ENCODE results near the gene SEPTIN5. TPM values are rescaled to one million over a fixed set of nuclear protein-coding genes. Genes with fewer than 3 reads are reported as not detected.

Gene SEPTIN5
- total RNA-seq, 2 donors from 2014 or later: 2.8 to 54.7 TPM

GRCh38 chr22:19703869-19704268 is 10.4 kb upstream of the SEPTIN5 start:
- H3K4me3 Mint-ChIP-seq: no peak overlapping the region
- peaks cover 17% of the 10 kb centered on the region for H3K27me3 Mint-ChIP-seq
- no peaks in the 10 kb centered on the region for H3K36me3 Mint-ChIP-seq (ENCODE audit: low read depth)

GRCh38 chr22:19704355-19705015 is 9.8 kb upstream of the SEPTIN5 start:
- Mint-ChIP-seq H3K36me3 (ENCODE audit: low read depth) (no peaks in the 10 kb centered on the region), H3K4me3 (no peak overlapping the region), H3K27ac (no peak overlapping the region), H3K27me3 (peaks cover 22% of the 10 kb centered on the region), H3K4me1 (no peaks in the 10 kb centered on the region)
- ATAC-seq (no peak), DNase-seq (no peak)
- H3K9me3 ChIP-seq (ENCODE audit: control insufficient read depth, low read length, poor library complexity, severe bottlenecking): no peaks in the 10 kb centered on the region

More at GRCh38 chr22:19703869-19704268, 10.4 kb upstream of the SEPTIN5 start:
- H3K4me1 Mint-ChIP-seq: no peaks in the 10 kb centered on the region
- no peaks in the 10 kb centered on the region for H3K9me3 ChIP-seq (ENCODE audit: control insufficient read depth, low read length, poor library complexity, severe bottlenecking)
- no peak overlapping the region for H3K27ac Mint-ChIP-seq
- DNase-seq: no peak
- ATAC-seq: no peak

GRCh38 chr22:19705181-19705934 is 8.9 kb upstream of the SEPTIN5 start:
- ATAC-seq: no peak

GRCh38 chr22:19706661-19707151 is 7.6 kb upstream of the SEPTIN5 start:
- H3K4me1 Mint-ChIP-seq: no peaks in the 10 kb centered on the region
- H3K27me3 Mint-ChIP-seq: peaks cover 14% of the 10 kb centered on the region
- H3K36me3 Mint-ChIP-seq (ENCODE audit: low read depth): no peaks in the 10 kb centered on the region
- no peaks in the 10 kb centered on the region for H3K9me3 ChIP-seq (ENCODE audit: control insufficient read depth, low read length, poor library complexity, severe bottlenecking)
- DNase-seq (no peak), ATAC-seq (no peak)
- H3K4me3 Mint-ChIP-seq: no peak overlapping the region
- H3K27ac Mint-ChIP-seq: no peak overlapping the region

More at GRCh38 chr22:19705181-19705934, 8.9 kb upstream of the SEPTIN5 start:
- H3K4me3 Mint-ChIP-seq: no peak overlapping the region
- no peak overlapping the region for H3K27ac Mint-ChIP-seq
- H3K27me3 Mint-ChIP-seq: peaks cover 19% of the 10 kb centered on the region
- H3K4me1 Mint-ChIP-seq: no peaks in the 10 kb centered on the region
- no peaks in the 10 kb centered on the region for H3K36me3 Mint-ChIP-seq (ENCODE audit: low read depth)
- H3K9me3 ChIP-seq (ENCODE audit: control insufficient read depth, low read length, poor library complexity, severe bottlenecking): no peaks in the 10 kb centered on the region
- DNase-seq: no peak

- no peak for DNase-seq
- no peaks in the 10 kb centered on the region for H3K36me3 Mint-ChIP-seq (ENCODE audit: low read depth)
- ATAC-seq: no peak
- H3K9me3 ChIP-seq (ENCODE audit: control insufficient read depth, low read length, poor library complexity, severe bottlenecking): no peaks in the 10 kb centered on the region
- H3K4me1 Mint-ChIP-seq: no peaks in the 10 kb centered on the region
- no peak overlapping the region for H3K27ac Mint-ChIP-seq
- H3K4me3 Mint-ChIP-seq: no peak overlapping the region
- peaks cover 19% of the 10 kb centered on the region for H3K27me3 Mint-ChIP-seq
Measured at GRCh38 chr22:19707347-19708290, 6.7 kb upstream of the SEPTIN5 start.

GRCh38 chr22:19708321-19709011 is 5.8 kb upstream of the SEPTIN5 start:
- H3K9me3 ChIP-seq (ENCODE audit: control insufficient read depth, low read length, poor library complexity, severe bottlenecking): no peaks in the 10 kb centered on the region
- DNase-seq (no peak), ATAC-seq (no peak)
- H3K4me1 Mint-ChIP-seq: no peaks in the 10 kb centered on the region
- no peak overlapping the region for H3K27ac Mint-ChIP-seq
- H3K4me3 Mint-ChIP-seq: no peak overlapping the region
- no peaks in the 10 kb centered on the region for H3K36me3 Mint-ChIP-seq (ENCODE audit: low read depth)
- peaks cover 25% of the 10 kb centered on the region for H3K27me3 Mint-ChIP-seq

GRCh38 chr22:19709063-19709769 is 5.1 kb upstream of the SEPTIN5 start:
- no peaks in the 10 kb centered on the region for H3K36me3 Mint-ChIP-seq (ENCODE audit: low read depth)

GRCh38 chr22:19710020-19710768 is 4.1 kb upstream of the SEPTIN5 start:
- ATAC-seq: no peak
- H3K36me3 Mint-ChIP-seq (ENCODE audit: low read depth): no peaks in the 10 kb centered on the region
- DNase-seq: no peak
- H3K9me3 ChIP-seq (ENCODE audit: control insufficient read depth, low read length, poor library complexity, severe bottlenecking): no peaks in the 10 kb centered on the region
- H3K27me3 Mint-ChIP-seq: peaks cover 19% of the 10 kb centered on the region
- no peak overlapping the region for H3K27ac Mint-ChIP-seq
- no peaks in the 10 kb centered on the region for H3K4me1 Mint-ChIP-seq
- H3K4me3 Mint-ChIP-seq: no peak overlapping the region

More at GRCh38 chr22:19709063-19709769, 5.1 kb upstream of the SEPTIN5 start:
- Mint-ChIP-seq H3K4me1 (no peaks in the 10 kb centered on the region), H3K4me3 (no peak overlapping the region), H3K27ac (no peak overlapping the region), H3K27me3 (peaks cover 22% of the 10 kb centered on the region)
- ATAC-seq (no peak), DNase-seq (no peak)
- H3K9me3 ChIP-seq (ENCODE audit: control insufficient read depth, low read length, poor library complexity, severe bottlenecking): no peaks in the 10 kb centered on the region

GRCh38 chr22:19710769-19711106 is 3.6 kb upstream of the SEPTIN5 start:
- Mint-ChIP-seq H3K36me3 (ENCODE audit: low read depth) (no peaks in the 10 kb centered on the region), H3K27ac (no peak overlapping the region), H3K4me3 (no peak overlapping the region), H3K27me3 (peaks cover 19% of the 10 kb centered on the region), H3K4me1 (no peaks in the 10 kb centered on the region)
- DNase-seq: no peak
- H3K9me3 ChIP-seq (ENCODE audit: control insufficient read depth, low read length, poor library complexity, severe bottlenecking): no peaks in the 10 kb centered on the region
- no peak for ATAC-seq

- no peak for ATAC-seq
- Mint-ChIP-seq H3K27ac (no peak overlapping the region), H3K4me1 (peaks cover 3% of the 10 kb centered on the region), H3K27me3 (peaks cover 19% of the 10 kb centered on the region), H3K4me3 (peak overlapping the region; percentile 78), H3K36me3 (ENCODE audit: low read depth) (no peaks in the 10 kb centered on the region)
- H3K9me3 ChIP-seq (ENCODE audit: control insufficient read depth, low read length, poor library complexity, severe bottlenecking): no peaks in the 10 kb centered on the region
- DNase-seq: no peak
Measured at GRCh38 chr22:19713245-19713644, 1.1 kb upstream of the SEPTIN5 start.

- H3K4me1 Mint-ChIP-seq: peaks cover 3% of the 10 kb centered on the region
- ATAC-seq: no peak
- no peak overlapping the region for H3K27ac Mint-ChIP-seq
- no peaks in the 10 kb centered on the region for H3K9me3 ChIP-seq (ENCODE audit: control insufficient read depth, low read length, poor library complexity, severe bottlenecking)
- peaks cover 19% of the 10 kb centered on the region for H3K27me3 Mint-ChIP-seq
- peak overlapping the region; percentile 78 for H3K4me3 Mint-ChIP-seq
- DNase-seq: no peak
- no peaks in the 10 kb centered on the region for H3K36me3 Mint-ChIP-seq (ENCODE audit: low read depth)
Measured at GRCh38 chr22:19713650-19714311, 522 bp upstream of the SEPTIN5 start.

Measured in T-helper 17 cell (primary cell).